Islet of Langerhans (tissue), 1 donor: Measurements from ENCODE around the gene SRGAP3.

Source experiments
- FAIRE-seq: peaks from one replicate; lab custom pipeline; 2011; peaks lifted over from hg19 to GRCh38; lab: Jason Lieb, UNC

SRGAP3 gene

GRCh38 chr3:9253327-9253726, 3.9 kb upstream of the SRGAP3 start:
- no peak for FAIRE-seq

GRCh38 chr3:9251055-9251786, 1.8 kb upstream of the SRGAP3 start:
- FAIRE-seq = no peak

GRCh38 chr3:9250236-9250635, 790 bp upstream of the SRGAP3 start:
- no peak for FAIRE-seq

GRCh38 chr3:9248522-9249271, 749 bp downstream of the SRGAP3 start:
- no peak for FAIRE-seq

- no peak for FAIRE-seq
Measured at GRCh38 chr3:9247941-9248521, 1.4 kb downstream of the SRGAP3 start.

- no peak for FAIRE-seq
Measured at GRCh38 chr3:9247361-9247940, 2.0 kb downstream of the SRGAP3 start.

- FAIRE-seq = no peak
Measured at GRCh38 chr3:9246189-9246588, 3.3 kb downstream of the SRGAP3 start.

GRCh38 chr3:9244495-9245183, 4.8 kb downstream of the SRGAP3 start:
- no peak for FAIRE-seq

GRCh38 chr3:9241956-9242355, 7.5 kb downstream of the SRGAP3 start:
- FAIRE-seq = no peak

GRCh38 chr3:9239680-9240079, 9.8 kb downstream of the SRGAP3 start:
- no peak for FAIRE-seq

- FAIRE-seq = no peak
Measured at GRCh38 chr3:9238721-9239295, 10.6 kb downstream of the SRGAP3 start.

- FAIRE-seq = no peak
Measured at GRCh38 chr3:9238276-9238675, 11.2 kb downstream of the SRGAP3 start.

GRCh38 chr3:9233814-9234600, 15.4 kb downstream of the SRGAP3 start:
- no peak for FAIRE-seq

GRCh38 chr3:9233101-9233500, 16.3 kb downstream of the SRGAP3 start:
- FAIRE-seq = no peak

GRCh38 chr3:9231937-9232336, 17.5 kb downstream of the SRGAP3 start:
- no peak for FAIRE-seq

GRCh38 chr3:9231471-9231870, 18.0 kb downstream of the SRGAP3 start:
- no peak for FAIRE-seq

GRCh38 chr3:9231006-9231405, 18.4 kb downstream of the SRGAP3 start:
- FAIRE-seq = no peak

GRCh38 chr3:9230596-9230995, 18.9 kb downstream of the SRGAP3 start:
- FAIRE-seq = no peak

- FAIRE-seq = no peak
Measured at GRCh38 chr3:9229879-9230278, 19.6 kb downstream of the SRGAP3 start.

- FAIRE-seq = no peak
Measured at GRCh38 chr3:9229325-9229724, 20.1 kb downstream of the SRGAP3 start.

GRCh38 chr3:9226326-9226725, 23.1 kb downstream of the SRGAP3 start:
- no peak for FAIRE-seq
